Prostate gland (tissue), 2 donors: ENCODE measurements around the gene HGF. TPM values are rescaled to one million over a fixed set of nuclear protein-coding genes. Genes with fewer than 3 reads are reported as not detected.

Source experiments
- DNase-seq: peaks from one replicate; pipeline ENCODE4 v3.0.0-alpha.2; 2019; ENCODE audit warnings: low spot score
- H3K27ac ChIP-seq, 2 donors: fragments of 200-600 bp; sonication (generic); 2 replicates each; pipeline ENCODE4 v1.5.1; 2017 to 2019
- H3K27me3 ChIP-seq: fragments of 200-600 bp; sonication (generic); replicated peaks from 2 replicates; pipeline ENCODE4 v1.5.1; 2019; ENCODE audit not compliant: insufficient read depth
- H3K36me3 ChIP-seq, 2 donors: fragments of 200-600 bp; sonication (generic); 1 replicate in 1 of 2; 2 replicates in 1 of 2; pipeline versions ENCODE4 v1.5.1 to v1.8.1; 2017 to 2019
- H3K4me1 ChIP-seq: fragments of 200-600 bp; sonication (generic); replicated peaks from 2 replicates; pipeline ENCODE4 v1.5.1; 2019
- H3K4me3 ChIP-seq, 2 donors: fragments of 200-600 bp; sonication (generic); 2 replicates each; pipeline ENCODE4 v1.5.1; 2017 to 2019
- H3K9me3 ChIP-seq: fragments of 200-600 bp; sonication (generic); 2 replicates; pipeline ENCODE4 v1.5.1; 2017
- CTCF ChIP-seq, 4 experiments: fragments of 200-600 bp in 2 of 4; fragments of 450-650 bp in 2 of 4; sonication (generic) in 2 of 4; IDR thresholded peaks; 1 replicate in 3 of 4; 2 replicates in 1 of 4; pipeline ENCODE4 v1.5.1; 2016 to 2019; ENCODE audit warnings: antibody characterized with exemption in 4 of 4, mild to moderate bottlenecking in 2 of 4, moderate library complexity in 2 of 4
- POLR2A ChIP-seq: fragments of 450-650 bp; IDR thresholded peaks from one replicate; pipeline ENCODE4 v1.6.1; 2016; ENCODE audit warnings: antibody characterized with exemption, mild to moderate bottlenecking
- POLR2AphosphoS5 ChIP-seq: sonication (generic); formaldehyde crosslinking; IDR thresholded peaks from one replicate; pipeline ENCODE4 v1.6.1; 2017; ENCODE audit warnings: antibody characterized with exemption
- WGBS: methylation state at CpG from one replicate; pipeline ENCODE4 v1.1.5; 2018; 5-methylcytosine and 5-hydroxymethylcytosine counted together
- intact Hi-C: fragments of 100-400 bp; cut with DNase I; formaldehyde crosslinking; loops from one replicate; pipeline ENCODE4 v1.14.2; 2022
- total RNA-seq, 2 donors: library from RNA; depleted of rRNA; stranded (reverse); fragments of >200 nt; gene quantifications; one replicate each; pipeline ENCODE4 v1.1.0, GENCODE V29; 2016

HGF gene
- total RNA-seq, 2 donors from 2014 or later = 7.5 to 8.1 TPM

GRCh38 chr7:81751619-81752317 is 18.1 kb downstream of the HGF start:
- 61% methylated on average over 9 of the region's 9 CpGs for WGBS
- H3K27me3 ChIP-seq = no peaks in the 10 kb centered on the region
- intact Hi-C loops = no loop called here
- no peaks in the 10 kb centered on the region for H3K36me3 ChIP-seq
- no peaks in the 10 kb centered on the region for H3K4me1 ChIP-seq
- no peak for DNase-seq
- TF ChIP-seq CTCF (IDR thresholded peaks at IDR 0.05) = no peak
- TF ChIP-seq POLR2AphosphoS5 = no peak
- TF ChIP-seq POLR2A = no peak
- H3K27ac ChIP-seq = no peak overlapping the region
- H3K9me3 ChIP-seq = no peaks in the 10 kb centered on the region
- no peak overlapping the region for H3K4me3 ChIP-seq

- H3K9me3 ChIP-seq = no peaks in the 10 kb centered on the region
- no peak for TF ChIP-seq POLR2AphosphoS5
- TF ChIP-seq POLR2A = no peak
- TF ChIP-seq CTCF (IDR thresholded peaks at IDR 0.05) = no peak
- 95% methylated on average over 2 of the region's 2 CpGs for WGBS
- H3K27me3 ChIP-seq = no peaks in the 10 kb centered on the region
- no peak overlapping the region for H3K27ac ChIP-seq
- H3K4me1 ChIP-seq = no peaks in the 10 kb centered on the region
- H3K4me3 ChIP-seq = no peak overlapping the region
- intact Hi-C loops = no loop called here
- H3K36me3 ChIP-seq = no peaks in the 10 kb centered on the region
- DNase-seq = no peak
Measured at GRCh38 chr7:81745637-81746036, 24.2 kb downstream of the HGF start.

DNA sequence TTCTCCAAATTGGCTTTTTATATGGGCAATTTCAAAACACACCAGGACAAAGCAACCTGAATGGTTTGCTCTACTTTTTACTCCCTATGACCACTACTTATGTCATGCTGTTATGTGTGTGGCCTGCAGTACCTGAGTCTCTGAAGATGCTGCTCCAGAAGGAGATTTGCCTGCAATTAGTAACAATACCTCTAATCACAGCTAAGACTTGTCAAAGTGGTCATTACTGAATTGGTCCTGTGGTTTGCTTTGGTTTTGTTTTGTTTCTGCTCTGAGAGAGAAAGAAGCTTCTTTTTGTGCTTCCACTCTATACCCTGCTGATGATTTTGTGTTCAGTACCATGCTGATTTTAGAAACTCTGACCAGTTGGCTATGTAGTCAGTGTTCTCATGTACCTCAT is 25.5 kb downstream of the HGF start:
- Histone ChIP-seq H3K9me3 (no peaks in the 10 kb centered on the region), H3K4me1 (no peaks in the 10 kb centered on the region), H3K27ac (no peak overlapping the region), H3K27me3 (no peaks in the 10 kb centered on the region), H3K36me3 (no peaks in the 10 kb centered on the region), H3K4me3 (no peak overlapping the region)
- DNase-seq = no peak
- no peak for TF ChIP-seq CTCF (IDR thresholded peaks at IDR 0.05)
- TF ChIP-seq POLR2A = no peak
- no peak for TF ChIP-seq POLR2AphosphoS5
- intact Hi-C loops = no loop called here

GRCh38 chr7:81743665-81744064 is 26.2 kb downstream of the HGF start:
- no peak for TF ChIP-seq POLR2AphosphoS5
- no peak for TF ChIP-seq CTCF (IDR thresholded peaks at IDR 0.05)
- no peak for TF ChIP-seq POLR2A
- 86% methylated on average over 4 of the region's 4 CpGs for WGBS
- intact Hi-C loops = no loop called here

GRCh38 chr7:81743201-81743600 is 26.6 kb downstream of the HGF start:
- intact Hi-C loops = no loop called here
- Histone ChIP-seq H3K27me3 (no peaks in the 10 kb centered on the region), H3K27ac (no peak overlapping the region), H3K36me3 (no peaks in the 10 kb centered on the region), H3K9me3 (no peaks in the 10 kb centered on the region), H3K4me1 (no peaks in the 10 kb centered on the region), H3K4me3 (no peak overlapping the region)
- no peak for DNase-seq
- TF ChIP-seq POLR2AphosphoS5 (no peak), POLR2A (no peak), CTCF (IDR thresholded peaks at IDR 0.05) (no peak)
- WGBS = 62% methylated on average over 9 of the region's 9 CpGs

More at GRCh38 chr7:81743665-81744064, 26.2 kb downstream of the HGF start:
- Histone ChIP-seq H3K9me3 (no peaks in the 10 kb centered on the region), H3K27ac (no peak overlapping the region), H3K27me3 (no peaks in the 10 kb centered on the region), H3K36me3 (no peaks in the 10 kb centered on the region), H3K4me1 (no peaks in the 10 kb centered on the region), H3K4me3 (no peak overlapping the region)
- DNase-seq = no peak
